Measurements from ENCODE around the gene REPIN1.

The REPIN1 gene

GRCh38 chr7:150396426-150396825 is 27.8 kb downstream of the REPIN1 start:
- no peak for DNase-seq (ENCODE audit: low read depth)

GRCh38 chr7:150396851-150397260 is 28.2 kb downstream of the REPIN1 start:
- no peak for DNase-seq (ENCODE audit: low read depth)

- DNase-seq (ENCODE audit: low read depth), result no peak
Observed at GRCh38 chr7:150397346-150398107, 28.9 kb downstream of the REPIN1 start.

- no peak for DNase-seq (ENCODE audit: low read depth)
Observed at GRCh38 chr7:150398108-150398964, 29.7 kb downstream of the REPIN1 start.

- DNase-seq (ENCODE audit: low read depth), result no peak
Observed at GRCh38 chr7:150398965-150399320, 30.3 kb downstream of the REPIN1 start.

GRCh38 chr7:150399421-150400007 is 30.9 kb downstream of the REPIN1 start:
- no peak for DNase-seq (ENCODE audit: low read depth)

GRCh38 chr7:150400008-150400787 is 31.6 kb downstream of the REPIN1 start:
- DNase-seq (ENCODE audit: low read depth), result no peak

- no peak for DNase-seq (ENCODE audit: low read depth)
Observed at GRCh38 chr7:150400788-150401423, 32.3 kb downstream of the REPIN1 start.

- DNase-seq (ENCODE audit: low read depth), result no peak
Observed at GRCh38 chr7:150401424-150401790, 32.8 kb downstream of the REPIN1 start.

- DNase-seq (ENCODE audit: low read depth), result no peak
Observed at GRCh38 chr7:150401861-150402631, 33.4 kb downstream of the REPIN1 start.

- no peak for DNase-seq (ENCODE audit: low read depth)
Observed at GRCh38 chr7:150402671-150403321, 34.2 kb downstream of the REPIN1 start.

GRCh38 chr7:150403376-150404171 is 35.0 kb downstream of the REPIN1 start:
- DNase-seq (ENCODE audit: low read depth), result no peak

- DNase-seq (ENCODE audit: low read depth), result no peak
Observed at GRCh38 chr7:150404172-150404804, 35.7 kb downstream of the REPIN1 start.

GRCh38 chr7:150404805-150405583 is 36.4 kb downstream of the REPIN1 start:
- DNase-seq (ENCODE audit: low read depth), result no peak

GRCh38 chr7:150405584-150406311 is 37.1 kb downstream of the REPIN1 start:
- no peak for DNase-seq (ENCODE audit: low read depth)

- no peak for DNase-seq (ENCODE audit: low read depth)
Observed at GRCh38 chr7:150406312-150406566, 37.6 kb downstream of the REPIN1 start.

GRCh38 chr7:150406567-150407421 is 38.2 kb downstream of the REPIN1 start:
- DNase-seq (ENCODE audit: low read depth), result no peak

Data from HS-5 (cell line).